GM12874 (cell line): ENCODE data around the gene HSPB9.

Experiments used
- TF ChIP-seq, protein P1 (sequence below): IDR thresholded peaks from 2 replicates; pipeline ENCODE4 v1.5.1; 2011; ENCODE audit warnings: low read depth, mild to moderate bottlenecking, control low read depth, low read length, moderate library complexity; ENCODE audit not compliant: insufficient read depth

HSPB9 gene

GRCh38 chr17:42133461-42134041 lies 10.9 kb downstream of the HSPB9 start:
- TF ChIP-seq, protein P1, sequence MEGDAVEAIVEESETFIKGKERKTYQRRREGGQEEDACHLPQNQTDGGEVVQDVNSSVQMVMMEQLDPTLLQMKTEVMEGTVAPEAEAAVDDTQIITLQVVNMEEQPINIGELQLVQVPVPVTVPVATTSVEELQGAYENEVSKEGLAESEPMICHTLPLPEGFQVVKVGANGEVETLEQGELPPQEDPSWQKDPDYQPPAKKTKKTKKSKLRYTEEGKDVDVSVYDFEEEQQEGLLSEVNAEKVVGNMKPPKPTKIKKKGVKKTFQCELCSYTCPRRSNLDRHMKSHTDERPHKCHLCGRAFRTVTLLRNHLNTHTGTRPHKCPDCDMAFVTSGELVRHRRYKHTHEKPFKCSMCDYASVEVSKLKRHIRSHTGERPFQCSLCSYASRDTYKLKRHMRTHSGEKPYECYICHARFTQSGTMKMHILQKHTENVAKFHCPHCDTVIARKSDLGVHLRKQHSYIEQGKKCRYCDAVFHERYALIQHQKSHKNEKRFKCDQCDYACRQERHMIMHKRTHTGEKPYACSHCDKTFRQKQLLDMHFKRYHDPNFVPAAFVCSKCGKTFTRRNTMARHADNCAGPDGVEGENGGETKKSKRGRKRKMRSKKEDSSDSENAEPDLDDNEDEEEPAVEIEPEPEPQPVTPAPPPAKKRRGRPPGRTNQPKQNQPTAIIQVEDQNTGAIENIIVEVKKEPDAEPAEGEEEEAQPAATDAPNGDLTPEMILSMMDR, result no peak

GRCh38 chr17:42135151-42135550 lies 12.5 kb downstream of the HSPB9 start:
- TF ChIP-seq, protein P1, result no peak

GRCh38 chr17:42135664-42136653 lies 13.4 kb downstream of the HSPB9 start:
- TF ChIP-seq, protein P1, result no peak

- TF ChIP-seq, protein P1, result no peak
Measured at GRCh38 chr17:42136654-42137051, 14.0 kb downstream of the HSPB9 start.

DNA sequence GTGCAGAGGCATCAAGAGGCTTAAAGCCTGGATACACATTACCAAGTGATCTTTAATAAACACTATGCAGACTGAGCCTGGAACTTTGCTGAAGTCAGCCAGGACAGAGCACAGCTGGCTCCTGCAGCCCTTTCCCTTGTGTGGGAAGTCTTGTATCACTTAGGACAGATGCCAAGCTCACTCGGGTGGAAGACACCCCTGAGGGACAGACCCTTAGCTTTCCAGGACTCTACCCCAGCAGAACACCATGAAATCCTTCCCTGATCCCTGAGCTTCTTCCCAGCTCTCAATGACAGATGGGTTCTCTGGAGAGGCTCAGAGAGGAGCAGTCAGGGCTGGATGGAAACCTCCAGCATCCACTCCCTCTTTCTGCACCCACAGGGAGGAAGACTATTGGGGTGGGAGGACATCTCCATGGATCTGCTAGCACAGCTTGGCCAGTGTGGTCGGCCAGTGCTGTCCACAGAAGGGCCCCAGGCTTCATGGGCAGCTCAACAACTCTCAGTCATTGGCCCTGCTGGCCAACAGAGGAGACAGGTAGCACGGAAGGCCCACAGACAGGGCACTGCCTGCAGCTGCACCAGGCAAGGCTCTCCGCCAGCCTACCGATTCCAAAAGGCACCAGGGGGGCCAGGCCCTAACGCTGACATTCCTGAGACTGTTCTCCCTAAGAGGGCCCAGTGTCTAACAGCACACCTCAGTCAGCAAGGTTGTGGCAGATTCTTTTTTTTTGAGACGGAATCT lies 16.3 kb downstream of the HSPB9 start:
- TF ChIP-seq, protein P1, result no peak

- TF ChIP-seq, protein P1, result no peak
Measured at GRCh38 chr17:42141382-42141781, 18.8 kb downstream of the HSPB9 start.

GRCh38 chr17:42142371-42142896 lies 19.8 kb downstream of the HSPB9 start:
- TF ChIP-seq, protein P1, result no peak
